Measurements from ENCODE around the gene MILR1.
A peak's percentile ranks its signal among the peaks of the same experiment; 100 is the strongest.

The MILR1 gene

DNA sequence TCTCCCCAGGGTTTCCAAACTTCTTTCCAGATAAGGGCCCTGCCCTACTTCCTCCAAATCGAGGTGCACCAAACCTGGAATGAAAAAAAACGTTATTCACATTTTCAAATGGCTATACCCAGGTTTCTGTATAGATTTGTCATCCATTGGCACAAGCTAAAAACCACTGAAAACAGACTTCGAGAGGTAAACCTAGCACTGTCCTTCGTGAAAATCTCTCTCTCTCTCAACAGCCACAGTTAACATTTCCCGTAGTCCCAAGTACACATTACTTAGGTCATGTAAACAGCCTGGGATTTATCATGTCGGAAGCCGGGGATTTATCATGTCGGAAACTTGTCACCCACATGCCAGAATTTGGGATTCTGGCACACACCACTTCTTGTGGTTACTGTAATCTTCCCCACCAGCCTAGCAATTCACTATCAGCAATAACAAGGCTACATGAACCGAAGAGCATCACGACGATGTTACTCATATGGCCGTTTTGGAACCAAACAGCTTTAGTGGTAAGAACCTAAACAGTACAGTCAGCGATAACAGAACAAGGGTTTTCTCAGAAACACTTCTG, 55.9 kb downstream of the MILR1 start:
- DNase-seq = no peak

DNA sequence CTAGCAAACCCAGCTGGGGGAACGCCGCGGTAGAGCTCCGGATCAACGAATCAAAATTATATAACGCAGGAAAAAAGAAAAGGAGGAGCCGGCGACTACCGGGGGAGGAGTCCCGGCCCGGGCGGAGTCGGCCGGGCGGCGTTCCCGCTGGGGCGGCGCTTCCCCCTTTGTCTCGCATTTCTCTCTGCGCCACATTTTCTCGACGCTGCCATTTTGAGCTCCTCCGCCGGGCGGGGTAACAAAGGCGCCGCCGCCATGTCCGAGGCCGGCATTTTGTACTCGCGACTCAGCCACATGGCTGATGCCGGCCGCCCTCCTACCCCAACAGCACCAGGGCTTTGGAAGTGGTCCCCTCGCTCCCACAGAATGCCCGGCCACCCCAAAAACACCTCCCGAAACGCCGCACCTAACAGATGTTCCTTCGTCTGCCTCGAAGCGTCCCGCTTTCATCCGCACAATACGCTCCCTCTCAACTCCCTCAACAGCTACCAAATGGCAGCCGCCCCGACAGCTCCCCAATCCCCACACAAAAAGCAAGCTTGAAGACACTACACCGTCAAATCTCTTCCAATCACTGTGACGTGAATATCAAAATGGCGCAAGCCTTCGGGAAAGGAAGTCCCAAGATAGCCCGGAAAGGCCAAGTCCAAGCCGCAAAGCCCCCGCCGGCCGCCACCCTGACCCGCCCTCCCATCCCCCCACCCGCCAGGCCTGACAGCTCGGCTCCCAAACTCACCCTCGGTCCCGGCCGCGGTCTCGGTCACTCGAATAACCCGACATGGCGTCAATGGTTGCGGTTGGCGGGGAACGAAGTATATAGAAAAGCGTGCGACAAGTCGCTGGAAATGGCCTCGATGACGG, 56.7 kb downstream of the MILR1 start:
- DNase-seq = peak; percentile 90

DNA sequence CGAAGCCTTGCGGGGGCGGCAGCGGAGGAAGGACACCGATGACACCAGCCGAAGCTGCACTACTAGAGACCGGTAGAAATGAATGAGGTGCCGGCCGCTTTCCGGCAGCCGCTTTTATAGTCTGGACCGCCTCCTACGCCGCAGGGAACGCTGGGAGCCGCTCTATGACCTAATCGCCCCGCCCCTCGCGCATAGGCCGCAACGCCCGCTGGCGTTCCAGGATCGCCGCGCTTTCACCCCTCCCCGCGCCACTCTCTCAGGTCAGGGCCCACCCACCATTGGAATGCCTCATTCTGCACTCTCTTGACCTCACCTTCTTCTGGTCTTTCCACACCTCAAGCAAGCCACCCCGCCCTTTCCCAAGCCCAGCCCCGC, 57.3 kb downstream of the MILR1 start, which contains the start of gene DDX5:
DDX5 (minus strand) TSS at position 89 of the 375 bp plus-strand sequence. CDS start 170 bp downstream, outside the sequence.
- DNase-seq = peak; percentile 99

DNA sequence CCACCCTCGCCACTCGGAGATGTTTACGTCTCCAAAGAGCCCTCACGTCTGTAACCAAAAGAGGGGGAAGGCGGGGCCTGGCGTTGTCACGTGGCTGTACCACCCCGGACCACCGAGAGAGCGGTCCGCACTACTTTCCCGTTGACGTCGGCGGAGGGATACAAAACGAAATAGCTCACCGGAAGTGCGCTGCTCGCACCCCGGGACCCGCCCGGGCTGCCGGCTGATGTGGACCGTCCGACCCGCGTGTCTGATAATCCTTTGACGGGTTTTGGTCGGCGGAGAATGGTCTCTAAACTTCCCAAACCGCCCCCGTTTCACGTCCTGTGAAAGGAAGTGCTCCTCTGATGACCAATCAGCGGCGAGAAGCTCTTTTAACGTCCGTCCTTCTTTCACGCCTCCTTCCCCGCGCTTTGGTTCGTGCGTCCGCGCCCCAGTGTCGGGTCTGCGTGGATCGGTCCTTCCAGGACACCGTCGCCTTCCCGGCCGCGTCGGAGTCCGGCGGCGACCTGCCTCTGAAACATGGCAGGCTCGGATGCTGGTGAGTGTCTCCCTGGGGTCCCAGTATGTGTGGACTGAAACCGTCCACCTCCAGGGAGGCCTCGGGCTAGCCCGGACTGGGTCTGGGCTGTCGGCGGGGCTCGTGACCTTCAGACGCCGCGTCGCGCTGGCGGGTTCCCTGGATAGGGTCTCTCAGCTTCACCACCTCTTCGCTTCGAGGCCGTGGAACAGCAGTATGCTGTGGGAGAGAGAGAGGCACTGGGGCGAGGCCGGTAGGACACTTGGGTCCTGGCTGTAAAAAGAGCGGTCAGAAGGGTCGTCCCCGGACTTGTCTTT, 57.9 kb downstream of the MILR1 start, which contains the start of gene CEP95:
CEP95 (plus strand) TSS at position 402 of the 837 bp plus-strand sequence; CDS start at position 523, 121 bp downstream.
- peak; percentile 97 for DNase-seq

DNA sequence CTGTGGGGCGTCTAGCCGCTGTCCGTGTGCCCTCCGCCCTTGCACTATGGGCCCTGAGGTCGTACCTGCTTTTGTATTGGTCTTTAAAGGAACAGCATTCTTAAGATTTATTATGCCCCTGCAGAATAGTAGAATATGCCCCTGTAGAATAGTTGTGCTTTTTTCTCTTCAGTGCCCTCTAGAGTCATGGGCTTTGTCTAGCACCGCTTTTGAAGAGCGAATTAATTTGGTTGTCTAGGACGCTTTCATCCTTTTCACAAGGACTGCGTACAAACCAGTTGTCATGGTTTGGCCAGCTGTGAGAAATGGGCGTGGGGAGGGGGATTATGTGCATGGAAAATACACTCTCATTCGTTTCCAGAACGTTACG, 58.5 kb downstream of the MILR1 start:
- peak; percentile 50 for DNase-seq

DNA sequence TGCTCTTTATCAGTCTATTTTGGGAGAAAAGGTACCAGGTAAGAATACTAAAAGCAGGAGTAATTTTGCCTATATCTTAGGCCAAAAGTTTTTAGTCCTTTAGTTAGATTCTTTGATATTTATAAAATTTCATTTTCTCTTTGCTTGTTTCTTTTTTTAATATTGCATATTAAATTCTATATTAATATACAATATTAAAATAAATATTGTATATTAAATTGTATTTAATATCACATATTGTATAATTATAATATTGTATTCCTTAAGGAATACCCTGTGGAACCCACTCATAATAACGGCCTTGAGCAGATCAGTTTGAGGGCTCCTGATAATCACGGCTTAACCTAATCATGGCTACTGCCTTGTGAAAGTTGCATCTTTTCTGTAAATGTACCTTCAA, 59.8 kb downstream of the MILR1 start:
- no peak for DNase-seq

DNA sequence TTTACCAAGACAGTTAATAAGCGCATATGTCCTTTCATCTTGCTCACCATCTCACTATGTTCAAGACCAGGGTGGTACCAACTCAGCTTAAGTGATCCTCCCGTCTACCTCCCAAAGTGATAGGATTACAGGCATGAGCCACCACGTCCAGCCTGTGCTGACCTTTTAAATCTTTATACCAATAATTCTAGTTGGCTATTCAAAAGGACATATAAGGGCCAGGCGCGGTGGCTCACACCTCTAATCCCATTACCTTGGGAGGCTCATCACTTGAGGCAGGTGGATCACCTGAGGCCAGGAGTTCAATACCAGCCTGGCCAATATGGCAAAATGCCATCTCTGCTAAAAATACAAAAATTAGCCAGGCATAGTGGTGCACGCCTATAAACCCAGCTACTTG, 60.3 kb downstream of the MILR1 start:
- DNase-seq = no peak

DNA sequence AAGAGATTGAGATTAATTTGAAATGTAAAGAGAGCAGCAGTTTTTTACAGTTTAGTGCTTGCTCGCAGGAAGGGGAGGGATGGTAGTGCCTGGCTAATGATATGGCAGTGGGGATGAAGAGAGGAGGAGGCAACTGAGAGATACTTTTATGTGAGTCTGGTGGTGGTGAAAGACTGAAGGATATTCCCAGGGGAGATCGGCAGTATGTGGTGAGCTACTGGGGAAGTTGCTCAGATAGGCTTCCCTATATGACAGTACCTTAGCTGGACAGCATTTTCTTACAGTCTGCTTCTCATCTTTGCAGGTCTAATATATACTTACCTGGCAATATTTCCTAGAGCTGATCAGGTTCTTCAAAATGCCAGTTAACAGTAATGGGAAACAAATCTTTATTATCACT, 66.5 kb downstream of the MILR1 start:
- no peak for DNase-seq

DNA sequence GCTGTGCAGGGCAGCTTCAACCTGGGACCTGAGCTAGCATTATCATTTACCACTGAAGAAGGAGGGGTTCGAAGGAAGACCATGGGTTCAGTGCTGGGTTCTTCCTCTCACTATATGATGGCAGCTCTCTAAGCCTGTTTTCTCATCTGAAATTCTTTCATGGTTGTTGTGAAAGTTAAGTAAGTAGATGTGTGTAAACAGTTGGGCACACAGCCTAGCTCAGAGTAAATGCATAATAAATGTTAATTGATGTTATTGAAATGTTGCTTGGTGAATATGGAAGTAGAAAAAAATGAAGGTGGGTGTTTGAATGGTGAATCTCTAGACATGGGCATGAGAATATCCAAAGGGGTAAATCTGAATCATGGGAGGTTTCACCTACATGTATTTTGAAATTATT, 66.9 kb downstream of the MILR1 start:
- no peak for DNase-seq
